Activated effector memory CD4-positive, alpha-beta T cell treated with anti-CD3 and anti-CD28 coated beads, Interleukin-2, amount 50 U/mL, for 16 hours (primary cell): ENCODE measurements around the gene DNAH1.

Experiments used
- DNase-seq: peaks from one replicate; pipeline ENCODE4 v3.0.0-alpha.2; 2020

DNAH1 gene

GRCh38 chr3:52343946-52344600 is 28.0 kb downstream of the DNAH1 start:
- DNase-seq = no peak

GRCh38 chr3:52345521-52346109 is 29.5 kb downstream of the DNAH1 start:
- DNase-seq = no peak

GRCh38 chr3:52346623-52347530 is 30.8 kb downstream of the DNAH1 start:
- DNase-seq = no peak

GRCh38 chr3:52347716-52348635 is 31.9 kb downstream of the DNAH1 start:
- no peak for DNase-seq

- DNase-seq = no peak
These were observed 33.0 kb downstream of the DNAH1 start for GRCh38 chr3:52349131-52349530.

GRCh38 chr3:52349611-52350395 is 33.7 kb downstream of the DNAH1 start:
- no peak for DNase-seq

GRCh38 chr3:52350416-52350815 is 34.3 kb downstream of the DNAH1 start:
- no peak for DNase-seq

- DNase-seq = no peak
These were observed 35.1 kb downstream of the DNAH1 start for GRCh38 chr3:52350981-52351761.

- no peak for DNase-seq
These were observed 35.7 kb downstream of the DNAH1 start for GRCh38 chr3:52351762-52352368.

GRCh38 chr3:52352566-52352965 is 36.4 kb downstream of the DNAH1 start:
- no peak for DNase-seq

- DNase-seq = no peak
These were observed 37.3 kb downstream of the DNAH1 start for GRCh38 chr3:52353291-52353855.

- no peak for DNase-seq
These were observed 38.6 kb downstream of the DNAH1 start for GRCh38 chr3:52354676-52355075.

- no peak for DNase-seq
These were observed 39.4 kb downstream of the DNAH1 start for GRCh38 chr3:52355526-52355925.

GRCh38 chr3:52356126-52356525 is 40.0 kb downstream of the DNAH1 start:
- no peak for DNase-seq

- DNase-seq = no peak
These were observed 41.3 kb downstream of the DNAH1 start for GRCh38 chr3:52357151-52358080.

- no peak for DNase-seq
These were observed 42.3 kb downstream of the DNAH1 start for GRCh38 chr3:52358362-52358940.

- DNase-seq = no peak
These were observed 43.2 kb downstream of the DNAH1 start for GRCh38 chr3:52359116-52359855.

GRCh38 chr3:52361011-52361410 is 44.9 kb downstream of the DNAH1 start:
- DNase-seq = no peak
